K562 (cell line): ENCODE results near the gene SH3BGRL3. TPM values are rescaled to one million over a fixed set of nuclear protein-coding genes. Genes with fewer than 3 reads are reported as not detected.

Experiments
- DNMT1 ChIP-seq: fragments of 450-650 bp; IDR thresholded peaks from 2 replicates; pipeline ENCODE4 v1.6.1; 2016; ENCODE audit warnings: antibody characterized with exemption, mild to moderate bottlenecking
- ILF3 ChIP-seq: fragments of 450-650 bp; IDR thresholded peaks from 2 replicates; pipeline ENCODE4 v1.6.1; 2018; ENCODE audit warnings: antibody characterized with exemption, mild to moderate bottlenecking, moderate library complexity, borderline replicate concordance
- MNT ChIP-seq, 2 experiments: fragments of 450-650 bp; conservative IDR thresholded peaks; 2 replicates each; pipeline ENCODE4 v1.6.1; 2017; ENCODE audit warnings: mild to moderate bottlenecking in 2 of 2, moderate library complexity in 2 of 2
- NFXL1 ChIP-seq: fragments of 450-650 bp; formaldehyde crosslinking; IDR thresholded peaks from 2 replicates; pipeline ENCODE4 v1.4.0; 2021; ENCODE audit warnings: mild to moderate bottlenecking
- POLR2A ChIP-seq: fragments of 450-650 bp; conservative IDR thresholded peaks from 2 replicates; pipeline ENCODE4 v1.6.1; 2016
- PTTG1 ChIP-seq: fragments of 450-650 bp; IDR thresholded peaks from 2 replicates; pipeline ENCODE4 v1.6.1; 2016; ENCODE audit warnings: low read depth, mild to moderate bottlenecking, missing genetic modification characterization, missing compliant biosample characterization
- RB1 ChIP-seq: fragments of 450-650 bp; IDR thresholded peaks from 2 replicates; pipeline ENCODE4 v1.6.1; 2017; ENCODE audit warnings: low read depth, mild to moderate bottlenecking
- RBBP5 ChIP-seq: fragments of 200-600 bp; sonication (generic); IDR thresholded peaks from 2 replicates; pipeline ENCODE4 v1.6.1; 2012; ENCODE audit warnings: borderline replicate concordance, mild to moderate bottlenecking, low read length, control low read depth, inconsistent platforms; ENCODE audit not compliant: insufficient read depth, poor library complexity, severe bottlenecking
- RUNX1 ChIP-seq: sonication (generic); IDR thresholded peaks from 2 replicates; pipeline ENCODE4 v1.6.1; 2016; ENCODE audit warnings: antibody characterized with exemption, low read depth
- SP1 ChIP-seq: sonication (generic); formaldehyde crosslinking; IDR thresholded peaks from 2 replicates; pipeline ENCODE4 v1.8.1; 2022; ENCODE audit warnings: mild to moderate bottlenecking, missing genetic modification reagents
- SRF ChIP-seq, 2 experiments: fragments of 250-450, 450-650 bp in 1 of 2; sonication (Bioruptor Pico) in 1 of 2; sonication (generic) in 1 of 2; formaldehyde crosslinking; IDR thresholded peaks; 2 replicates each; pipeline versions ENCODE4 v1.5.0 to v1.5.1; 2020 to 2022; ENCODE audit warnings: mild to moderate bottlenecking in 1 of 2, missing genetic modification reagents in 1 of 2
- STAT6 ChIP-seq: sonication (generic); formaldehyde crosslinking; IDR thresholded peaks from 2 replicates; pipeline ENCODE4 v1.8.1; 2023; ENCODE audit warnings: mild to moderate bottlenecking, missing genetic modification reagents
- TCFL5 ChIP-seq: fragments of 250-450 bp; sonication (Bioruptor Pico); conservative IDR thresholded peaks from 2 replicates; pipeline ENCODE4 v1.6.1; 2021; ENCODE audit warnings: mild to moderate bottlenecking, moderate library complexity, matching md5 sums
- ZMIZ1 ChIP-seq, 2 experiments: fragments of 150-350 bp in 1 of 2; IDR thresholded peaks; 2 replicates each; pipeline ENCODE4 v1.6.1; 2012 to 2016; ENCODE audit warnings: low read depth in 2 of 2, low read length in 2 of 2, mild to moderate bottlenecking in 1 of 2, moderate library complexity in 1 of 2
- ZNF41 ChIP-seq: fragments of 250-450 bp; sonication (Bioruptor Pico); conservative IDR thresholded peaks from 2 replicates; pipeline ENCODE4 v1.4.0; 2020; ENCODE audit warnings: mild to moderate bottlenecking
- ZNF449 ChIP-seq: fragments of 250-450 bp; sonication (Bioruptor Pico); IDR thresholded peaks from 2 replicates; pipeline ENCODE4 v1.8.0; 2022; ENCODE audit warnings: moderate library complexity, mild to moderate bottlenecking, inconsistent platforms
- polyA plus RNA-seq, 8 experiments: library from polyadenylated mRNA; depleted of rRNA in 4 of 8; stranded (reverse) in 5 of 8; unstranded in 3 of 8; fragments of >200 nt; fragmentation: Nextera tagmentation in 2 of 8; fragmentation: Illumina TruSeq in 1 of 8; extraction: Ambion mirVana in 2 of 8; extraction: Trizol in 1 of 8; gene quantifications; 2 replicates each; pipeline versions ENCODE4 v1.2.1 to v1.2.3, GENCODE V29; 2011 to 2014; ENCODE audit warnings: inconsistent platforms in 1 of 8, missing spikeins in 1 of 8
- total RNA-seq, 7 experiments: library from RNA; depleted of rRNA in 6 of 7; stranded (reverse); fragments of >200 nt in 6 of 7; fragmentation: Illumina TruSeq in 2 of 7; extraction: Trizol in 2 of 7; gene quantifications; 2 replicates each; pipeline versions ENCODE4 v1.2.1 to v1.2.3, GENCODE V29; 2011 to 2021; ENCODE audit warnings: low replicate concordance in 1 of 7

Gene SH3BGRL3
- total and polyA plus RNA-seq, 9 of the 15 experiments (the other 6 are each of a cell fraction or from before 2014, with no cell fraction given), result 30.3 to 140 (median 54.2) TPM

DNA sequence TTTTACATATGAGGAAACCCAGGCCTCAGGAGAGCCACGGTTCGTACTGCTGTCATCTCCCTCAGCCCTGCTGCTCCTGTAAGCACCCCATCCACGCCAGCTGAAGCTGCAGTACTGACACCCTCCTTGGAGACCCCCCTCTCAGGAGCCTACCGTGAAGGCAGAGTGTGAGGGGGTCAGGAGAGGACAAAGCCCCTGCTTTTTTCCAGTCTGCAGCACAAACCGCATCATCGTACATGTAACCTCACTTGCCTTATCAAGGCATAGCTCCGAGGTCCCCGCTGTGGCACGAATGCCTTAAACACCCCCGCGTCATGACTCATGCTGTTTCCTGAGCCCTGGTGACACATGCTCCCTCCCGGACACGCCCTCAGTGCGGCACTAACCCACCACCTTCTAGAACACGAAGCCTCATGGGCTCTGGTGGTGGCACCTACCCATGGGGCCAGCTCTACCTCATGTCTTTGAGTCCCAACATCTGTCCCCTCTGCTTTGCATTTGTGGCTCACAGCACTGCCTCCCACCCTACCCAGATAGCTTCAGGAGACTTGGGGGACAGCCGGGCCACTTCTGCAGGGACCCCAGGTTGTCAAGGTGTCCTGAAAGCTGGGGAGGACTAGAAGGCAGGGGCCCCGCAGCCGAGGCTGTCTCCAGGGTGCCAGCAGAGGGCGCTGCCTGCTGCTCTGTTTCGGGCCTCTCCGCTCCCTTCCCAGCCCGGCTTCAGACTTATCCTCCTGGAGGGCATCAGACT is 4.9 kb downstream of the SH3BGRL3 start (continued):
- TF ChIP-seq STAT6 (CRISPR knock-in tag) (peak; percentile 60), MNT (conservative IDR thresholded peaks at IDR 0.05) (peak; percentile 94 to 98), RB1 (peak; percentile 76), POLR2A (peak; percentile 27; the same call in 1 of the 2 replicates), DNMT1 (no peak), SRF (CRISPR knock-in tag; IDR thresholded peaks at IDR 0.05) (peak in 1 of 2 experiments; percentile 94; a peak in 2 of 4 replicates), TCFL5 (CRISPR knock-in tag) (no peak), ILF3 (no peak), NFXL1 (CRISPR knock-in tag) (no peak), ZMIZ1 (IDR thresholded peaks at IDR 0.05; ENCODE audit: low read depth in 2 of 2, low read length in 2 of 2) (peak in 1 of 2 experiments; percentile 70; a peak in 2 of 4 replicates), SP1 (peak; percentile 90), ZNF41 (no peak), ZNF449 (CRISPR knock-in tag) (no peak), RUNX1 (0 out of 2 replicates have a peak, but pooled peaks have one; percentile 47), RBBP5 (no peak), PTTG1 (tag) (no peak)
